ENCODE measurements around the gene TSPAN16. TPM values are rescaled to one million over a fixed set of nuclear protein-coding genes. Genes with fewer than 3 reads are reported as not detected.

TSPAN16 gene
- total and polyA plus RNA-seq, 2 of the 13 experiments (the other 11 are each of a cell fraction or from before 2014, with no cell fraction given), result not detected

- no peak overlapping the region for H3K9ac ChIP-seq (ENCODE audit: insufficient read depth, low read depth, low read length)
- no peak overlapping the region for H3K4me2 ChIP-seq (ENCODE audit: low read depth, low read length)
- no peak for FAIRE-seq
- no peaks in the 10 kb centered on the region for H3K27me3 ChIP-seq (ENCODE audit: control insufficient read depth in 1 of 2, insufficient read depth in 2 of 2, low read length in 2 of 2)
- H4K20me1 ChIP-seq (ENCODE audit: insufficient read depth, low read length), result no peaks in the 10 kb centered on the region
- H3K9me3 ChIP-seq (ENCODE audit: low read length), result no peaks in the 10 kb centered on the region
- ATAC-seq, result no peak
- BruUV-seq (replicated peaks), result no TSS peak
- POLR2A ChIA-PET, result interaction anchor here (1.1 kb wide), 1 partner anchor 14 kb away, joined by 5 read pairs; the partner anchor contains the start of gene SWSAP1
- 92% methylated on average over 43 of the region's 43 CpGs for WGBS (ENCODE audit: low lambda C conversion rate)
- peaks cover 0 to 5% of the 10 kb centered on the region in 2 experiments; a peak in 3 of 5 replicates for H3K36me3 ChIP-seq (replicated peaks in 1 of 2; ENCODE audit: control insufficient read depth in 1 of 2, insufficient read depth in 2 of 2, low read length in 2 of 2)
- TF ChIP-seq ATRX (CRISPR knock-in tag; IDR thresholded peaks at IDR 0.05; ENCODE audit: borderline replicate concordance) (no peak), AGO1 (IDR thresholded peaks at IDR 0.05; ENCODE audit: low read depth, low read length, poor library complexity, severe bottlenecking) (peak; percentile 30), AGO2 (optimal IDR thresholded peaks at IDR 0.05; ENCODE audit: low read depth, low read length) (peak; percentile 77), RBFOX2 (IDR thresholded peaks at IDR 0.05; ENCODE audit: low read depth, low read length) (0 out of 2 replicates have a peak, but pooled peaks have one; percentile 46), ZMAT5 (CRISPR knock-in tag; IDR thresholded peaks at IDR 0.05; ENCODE audit: borderline replicate concordance, low read depth) (no peak)
- CTCF ChIA-PET (ENCODE audit: low intra/inter-chr PET ratio, low total read pairs), result no interaction called here
- intact Hi-C loops (cut with micrococcal nuclease; ENCODE audit: unreplicated experiment), result no loop called here
- in situ Hi-C loops (cut with HindIII; ENCODE audit: extremely low pct_ligation_motif_present, low pct_unique_long_range_greater_than_20kb), result no loop called here
- no peaks in the 10 kb centered on the region for H3K79me2 ChIP-seq (ENCODE audit: insufficient read depth, low read length)
- H3K27ac ChIP-seq (ENCODE audit: extremely low read length, insufficient read depth, low read length), result no peak overlapping the region
- no peak for DNase-seq (ENCODE audit: low spot score)
- peaks cover 3% of the 10 kb centered on the region for H3K4me1 ChIP-seq (ENCODE audit: insufficient read depth, low read length)
- H2AFZ ChIP-seq (ENCODE audit: low read length), result no peak overlapping the region
- no peak overlapping the region for H3K4me3 ChIP-seq (replicated peaks in 1 of 3; ENCODE audit: insufficient read depth in 1 of 3, low read depth in 2 of 3, low read length in 3 of 3)
Observed at GRCh38 chr19:11361037-11361770, 65.2 kb downstream of the TSPAN16 start.
